Omental fat pad (tissue), 4 donors: ENCODE results near the gene CYB5RL. TPM values are rescaled to one million over a fixed set of nuclear protein-coding genes. Genes with fewer than 3 reads are reported as not detected.

ENCODE experiments used
- ATAC-seq: fragments of 150-250 bp; one replicate; pipeline ENCODE4 v1.9.1; 2016; ENCODE audit warnings: mild to moderate bottlenecking, moderate library complexity; ENCODE audit not compliant: low FRiP score
- DNase-seq: peaks from one replicate; pipeline ENCODE4 v3.0.0-alpha.2; 2019; ENCODE audit warnings: low spot score
- CTCF ChIP-seq, 3 donors: fragments of 450-650 bp; IDR thresholded peaks; one replicate each; pipeline ENCODE4 v1.5.1; 2016 to 2017; ENCODE audit warnings: antibody characterized with exemption in 3 of 3, mild to moderate bottlenecking in 3 of 3, moderate library complexity in 2 of 3
- total RNA-seq, 4 donors: library from RNA; depleted of rRNA; stranded (reverse); fragments of >200 nt; gene quantifications; one replicate each; pipeline ENCODE4 v1.1.0, GENCODE V29; 2016

CYB5RL gene
- total RNA-seq, 4 donors from 2014 or later: 3.1 to 7.1 (median 4.1) TPM

GRCh38 chr1:54225986-54226559 is 26.2 kb upstream of the CYB5RL start:
- no peak for DNase-seq
- no peak for ATAC-seq
- TF ChIP-seq CTCF (IDR thresholded peaks at IDR 0.05): no peak

GRCh38 chr1:54225378-54225777 is 25.5 kb upstream of the CYB5RL start:
- no peak for TF ChIP-seq CTCF (IDR thresholded peaks at IDR 0.05)
- DNase-seq (no peak), ATAC-seq (no peak)

DNA sequence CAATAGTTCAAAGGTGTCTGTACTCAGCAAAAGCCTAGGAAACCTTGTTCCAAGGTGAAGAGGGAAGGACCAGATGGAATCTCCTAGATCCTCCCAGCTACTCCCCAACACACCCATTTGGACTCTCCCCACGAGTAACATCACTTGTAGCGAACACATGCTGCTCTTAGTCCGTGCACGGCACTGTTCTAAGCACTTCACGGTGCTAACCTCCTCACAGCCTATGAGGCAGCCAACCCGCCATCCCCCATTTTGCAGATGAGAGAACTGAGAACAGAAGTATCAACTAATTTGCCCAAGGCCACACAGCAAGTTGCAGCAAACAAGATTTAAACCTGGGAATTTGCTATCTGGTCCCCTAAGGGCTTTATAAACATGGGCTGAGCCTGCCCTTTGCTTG is 24.4 kb upstream of the CYB5RL start:
- no peak for ATAC-seq
- no peak for TF ChIP-seq CTCF (IDR thresholded peaks at IDR 0.05)
- DNase-seq: no peak

DNA sequence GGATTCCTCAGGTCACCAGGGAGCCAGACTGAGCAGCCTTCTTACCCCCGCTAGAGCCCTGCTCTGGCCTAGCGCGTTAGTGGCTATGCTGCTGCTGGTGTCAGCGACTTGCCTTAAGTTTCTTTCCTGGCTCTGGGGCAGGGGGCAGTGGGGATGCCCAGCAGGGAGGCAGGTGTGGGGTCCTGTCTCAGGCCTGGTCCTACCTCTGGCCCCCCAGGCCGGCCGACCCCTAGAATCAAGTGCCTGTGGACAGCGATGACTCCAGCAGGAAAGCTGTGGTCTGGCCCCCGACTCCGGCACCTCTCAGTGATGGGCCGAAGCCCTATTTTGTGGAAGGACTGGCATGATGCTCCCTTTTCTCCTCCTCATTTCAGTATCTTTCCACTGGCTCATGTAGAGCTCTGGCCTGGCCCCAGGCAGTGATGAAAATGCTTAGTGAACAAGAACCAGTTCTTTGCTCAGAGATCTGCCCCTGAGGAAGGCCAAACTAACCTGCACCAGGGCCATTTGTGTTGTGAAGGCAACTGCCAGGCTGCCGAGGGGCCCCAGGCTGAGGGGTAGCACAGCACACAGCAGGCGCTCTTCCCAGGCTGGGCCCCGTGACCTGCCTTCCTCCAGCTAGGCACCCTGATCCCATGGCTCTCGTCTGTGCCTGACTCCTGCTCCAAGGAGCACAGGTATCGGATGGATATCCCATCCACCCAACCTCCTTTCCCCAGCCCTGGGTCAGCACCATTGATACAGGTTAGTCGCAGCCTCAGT is 23.8 kb upstream of the CYB5RL start:
- ATAC-seq: no peak
- DNase-seq: no peak
- TF ChIP-seq CTCF (IDR thresholded peaks at IDR 0.05): no peak

DNA sequence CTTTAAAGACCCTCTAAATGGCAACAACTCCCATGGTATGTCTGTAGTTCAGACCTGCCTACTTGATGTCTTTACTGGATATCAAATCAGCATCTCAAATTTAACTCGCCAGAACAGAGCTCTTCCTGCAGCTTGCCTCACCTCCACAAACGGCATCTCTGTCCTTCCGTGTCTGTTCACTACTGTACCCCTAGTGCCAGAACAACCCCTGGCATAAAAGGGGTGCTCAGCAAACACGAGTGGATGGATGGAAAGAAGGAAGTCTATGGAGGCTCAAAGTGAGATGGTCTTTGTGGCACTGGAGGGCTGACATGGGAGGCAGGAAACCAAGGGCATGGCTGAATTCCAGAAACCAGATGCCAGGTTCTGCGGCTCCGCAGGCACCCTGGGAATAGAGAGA is 22.9 kb upstream of the CYB5RL start:
- TF ChIP-seq CTCF (IDR thresholded peaks at IDR 0.05): no peak
- no peak for ATAC-seq
- no peak for DNase-seq

GRCh38 chr1:54221867-54222484 is 22.1 kb upstream of the CYB5RL start:
- DNase-seq (no peak), ATAC-seq (no peak)
- TF ChIP-seq CTCF (IDR thresholded peaks at IDR 0.05): no peak
